Neuronal stem cell (in vitro differentiated cells): ENCODE measurements around the gene PDLIM7.
"Not testable (repeated sequence)": the region's sequence is repeated elsewhere in the genome, so short reads cannot be mapped to it uniquely, and the experiment has no call there.

Experiments
- DNase-seq: peaks from one replicate; pipeline ENCODE4 v3.0.0-alpha.2; 2013; ENCODE audit warnings: low spot score
- H2AFZ ChIP-seq: one replicate; pipeline ENCODE4 v1.6.1; 2013; ENCODE audit warnings: mild to moderate bottlenecking, low read length, inconsistent platforms
- H2AK5ac ChIP-seq: 2 replicates; pipeline ENCODE4 v1.6.1; 2013; ENCODE audit warnings: low read depth, mild to moderate bottlenecking, inconsistent platforms, low read length, moderate library complexity, mixed read lengths
- H2BK120ac ChIP-seq: 2 replicates; pipeline ENCODE4 v1.6.1; 2013; ENCODE audit warnings: low read depth, mild to moderate bottlenecking, inconsistent platforms, low read length, moderate library complexity, mixed read lengths
- H2BK12ac ChIP-seq: one replicate; pipeline ENCODE4 v1.6.1; 2013; ENCODE audit warnings: low read length, inconsistent platforms
- H2BK15ac ChIP-seq: 2 replicates; pipeline ENCODE4 v1.6.1; 2013; ENCODE audit warnings: mild to moderate bottlenecking, low read length, inconsistent platforms, mixed read lengths
- H2BK5ac ChIP-seq: one replicate; pipeline ENCODE4 v1.6.1; 2013; ENCODE audit warnings: inconsistent platforms, mild to moderate bottlenecking, low read length, moderate library complexity
- H3K14ac ChIP-seq: one replicate; pipeline ENCODE4 v1.6.1; 2013; ENCODE audit warnings: low read length, inconsistent platforms
- H3K18ac ChIP-seq: 2 replicates; pipeline ENCODE4 v1.6.1; 2013; ENCODE audit warnings: low read length, inconsistent platforms
- H3K23ac ChIP-seq: 2 replicates; pipeline ENCODE4 v1.6.1; 2013; ENCODE audit warnings: low read depth, mild to moderate bottlenecking, mixed read lengths, low read length, inconsistent platforms; ENCODE audit not compliant: poor library complexity
- H3K27ac ChIP-seq: replicated peaks from 3 replicates; pipeline ENCODE4 v1.5.1; 2013; ENCODE audit warnings: low read length, inconsistent platforms
- H3K27me3 ChIP-seq, 3 experiments: 2 replicates each; pipeline ENCODE4 v1.6.1; 2013; ENCODE audit warnings: low read length in 3 of 3, mild to moderate bottlenecking in 2 of 3, inconsistent platforms in 1 of 3, low read depth in 1 of 3, mixed read lengths in 1 of 3, moderate library complexity in 1 of 3; ENCODE audit not compliant: control insufficient read depth in 3 of 3, insufficient read depth in 3 of 3
- H3K36me3 ChIP-seq, 2 donors: replicated peaks in 1 of 2; 2 replicates each; pipeline ENCODE4 v1.6.1; 2013; ENCODE audit warnings: low read length in 2 of 2; ENCODE audit not compliant: control insufficient read depth in 2 of 2, insufficient read depth in 2 of 2
- H3K4ac ChIP-seq: 2 replicates; pipeline ENCODE4 v1.6.1; 2013; ENCODE audit warnings: inconsistent platforms, mild to moderate bottlenecking, low read length, moderate library complexity
- H3K4me1 ChIP-seq, 2 donors: 1 replicate in 1 of 2; 2 replicates in 1 of 2; pipeline ENCODE4 v1.6.1; 2013; ENCODE audit warnings: low read length in 2 of 2, low read depth in 1 of 2; ENCODE audit not compliant: control insufficient read depth in 2 of 2, insufficient read depth in 1 of 2
- H3K4me2 ChIP-seq: one replicate; pipeline ENCODE4 v1.6.1; 2013; ENCODE audit warnings: mild to moderate bottlenecking, low read length, inconsistent platforms; ENCODE audit not compliant: insufficient read depth, poor library complexity, severe bottlenecking
- H3K4me3 ChIP-seq, 2 donors: 2 replicates each; pipeline ENCODE4 v1.5.1; 2013; ENCODE audit warnings: low read length in 2 of 2, mild to moderate bottlenecking in 2 of 2, inconsistent platforms in 1 of 2, moderate library complexity in 1 of 2
- H3K79me1 ChIP-seq: one replicate; pipeline ENCODE4 v1.6.1; 2013; ENCODE audit warnings: low read depth, mild to moderate bottlenecking, inconsistent platforms, low read length, moderate library complexity
- H3K9ac ChIP-seq: one replicate; pipeline ENCODE4 v1.6.1; 2013; ENCODE audit warnings: mild to moderate bottlenecking, low read depth, low read length, inconsistent platforms; ENCODE audit not compliant: poor library complexity
- H3K9me3 ChIP-seq, 2 donors: replicated peaks in 1 of 2; 2 replicates each; pipeline versions ENCODE3 to v1.6.1; 2013; ENCODE audit warnings: low read length in 2 of 2, mild to moderate bottlenecking in 2 of 2, inconsistent platforms in 1 of 2, low read depth in 1 of 2, mixed read lengths in 1 of 2, moderate library complexity in 1 of 2; ENCODE audit not compliant: control insufficient read depth in 2 of 2, insufficient read depth in 1 of 2
- H4K8ac ChIP-seq: one replicate; pipeline ENCODE4 v1.6.1; 2013; ENCODE audit warnings: low read depth, mild to moderate bottlenecking, inconsistent platforms, low read length, moderate library complexity
- H4K91ac ChIP-seq: one replicate; pipeline ENCODE4 v1.6.1; 2013; ENCODE audit warnings: low read length, low read depth, mild to moderate bottlenecking, inconsistent platforms; ENCODE audit not compliant: poor library complexity
- WGBS, 2 donors: extraction: QIAGEN DNeasy Blood & Tissue Kit; methylation state at CpG; one replicate each; pipeline ENCODE4 v1.1.7; 2013; ENCODE audit warnings: missing lambda C conversion rate in 2 of 2, mixed read lengths in 1 of 2; ENCODE audit not compliant: insufficient read length in 2 of 2, insufficient replicate concordance in 1 of 2; ENCODE audit errors: extremely low coverage in 2 of 2; 5-methylcytosine and 5-hydroxymethylcytosine counted together

Gene PDLIM7

DNA sequence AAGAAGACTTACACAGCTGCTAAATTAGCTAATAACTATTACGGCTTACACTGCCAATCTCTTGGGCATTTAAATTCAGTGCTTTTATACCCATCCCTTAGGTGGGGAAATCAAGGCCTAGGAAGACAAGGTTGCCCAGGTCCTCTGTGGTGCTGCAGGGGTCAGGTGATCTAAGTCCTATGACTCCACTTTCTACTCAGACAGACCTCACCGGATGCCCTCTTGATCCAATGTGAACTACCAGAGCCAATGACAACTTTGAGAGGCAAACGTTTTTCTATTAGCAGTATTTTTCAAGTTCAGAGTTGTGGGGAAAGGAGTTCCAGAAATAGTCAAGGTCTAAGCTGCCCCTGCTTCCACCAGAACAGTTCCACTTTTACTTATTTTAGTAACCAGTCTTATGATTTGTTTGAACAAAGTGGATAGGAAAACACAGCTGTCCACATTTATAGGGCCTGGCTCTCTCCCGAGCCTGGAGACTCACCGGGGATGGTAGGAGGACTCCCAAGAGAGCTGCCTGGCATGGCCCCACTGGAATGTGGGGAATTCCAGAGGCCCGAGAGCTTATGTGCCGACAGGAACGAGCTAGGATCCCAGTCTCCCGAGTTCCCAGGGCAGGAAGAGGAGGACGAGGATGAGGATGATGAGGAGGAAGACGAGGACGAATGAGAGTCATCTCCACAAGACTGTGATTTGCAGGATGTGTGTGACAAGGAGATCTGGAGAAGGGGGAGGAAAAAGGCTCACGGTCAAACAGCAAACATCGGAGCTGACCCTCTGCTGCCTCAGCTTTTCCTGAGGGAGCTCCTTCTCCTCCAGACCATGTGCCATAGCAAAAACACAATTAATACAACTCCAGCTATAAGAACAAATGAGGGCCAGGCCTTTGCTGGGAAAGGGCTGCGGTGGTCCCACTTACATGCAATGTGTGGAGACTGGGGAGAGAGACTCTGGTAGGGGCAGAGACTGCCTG is 40.3 kb upstream of the PDLIM7 start:
- H3K4me3 ChIP-seq, result no peak overlapping the region
- no peak overlapping the region for H3K9ac ChIP-seq
- no peak overlapping the region for H2AFZ ChIP-seq
- H2AK5ac ChIP-seq, result no peak overlapping the region
- no peak overlapping the region for H2BK12ac ChIP-seq
- H3K36me3 ChIP-seq, result peaks cover 29 to 88% of the 10 kb centered on the region in 2 donors
- no peak for DNase-seq
- peaks cover 2% of the 10 kb centered on the region for H3K79me1 ChIP-seq
- no peak overlapping the region for H2BK120ac ChIP-seq
- H2BK5ac ChIP-seq, result no peak overlapping the region
- H2BK15ac ChIP-seq, result no peak overlapping the region
- H3K4me1 ChIP-seq, result peaks cover 0 to 2% of the 10 kb centered on the region in 2 donors
- H3K4ac ChIP-seq, result no peak overlapping the region
- no peak overlapping the region for H4K8ac ChIP-seq
- no peak overlapping the region for H3K23ac ChIP-seq
- no peaks in the 10 kb centered on the region for H3K9me3 ChIP-seq
- H4K91ac ChIP-seq, result no peak overlapping the region
- H3K18ac ChIP-seq, result no peak overlapping the region
- H3K4me2 ChIP-seq, result no peak overlapping the region
- H3K27me3 ChIP-seq, result no peaks in the 10 kb centered on the region
- no peak overlapping the region for H3K27ac ChIP-seq
- no peak overlapping the region for H3K14ac ChIP-seq
- WGBS, 2 donors, result no CpG with 5 or more reads among the region's 15 CpGs

GRCh38 chr5:177536386-177536785 is 39.0 kb upstream of the PDLIM7 start:
- H3K36me3 ChIP-seq, result peaks cover 38 to 90% of the 10 kb centered on the region in 2 donors
- H4K91ac ChIP-seq, result no peak overlapping the region

DNA sequence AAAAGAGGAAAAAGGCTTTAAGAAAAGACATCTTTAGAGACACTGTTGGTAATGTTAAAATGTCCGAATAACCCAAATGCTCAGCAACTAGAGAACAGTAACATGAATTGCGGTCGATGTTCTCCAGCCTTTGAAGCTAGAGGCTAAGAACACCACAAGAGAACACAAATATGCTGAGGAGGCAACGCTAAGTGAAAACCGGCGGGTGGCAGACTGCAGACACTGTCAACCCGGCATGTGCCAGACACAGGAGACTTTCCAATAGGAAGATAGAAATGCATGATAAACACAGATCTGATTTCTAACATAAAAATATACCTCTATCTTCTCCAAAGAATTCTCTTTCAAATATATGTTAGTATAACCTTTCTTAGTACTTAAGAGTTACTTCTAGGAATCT is 37.7 kb upstream of the PDLIM7 start:
- Histone ChIP-seq H3K23ac (no peak overlapping the region), H3K27me3 (no peaks in the 10 kb centered on the region), H3K36me3 (peaks cover 45 to 93% of the 10 kb centered on the region in 2 donors), H2BK5ac (no peak overlapping the region), H3K4ac (no peak overlapping the region), H3K4me1 (no peaks in the 10 kb centered on the region), H2BK12ac (no peak overlapping the region), H4K91ac (no peak overlapping the region), H2AK5ac (no peak overlapping the region), H2BK15ac (no peak overlapping the region), H3K27ac (no peak overlapping the region), H2AFZ (no peak overlapping the region), H3K4me2 (no peak overlapping the region), H3K79me1 (peaks cover 2% of the 10 kb centered on the region), H3K14ac (no peak overlapping the region), H3K4me3 (no peak overlapping the region), H3K18ac (no peak overlapping the region), H4K8ac (no peak overlapping the region), H3K9me3 (no peaks in the 10 kb centered on the region), H2BK120ac (no peak overlapping the region), H3K9ac (no peak overlapping the region)
- WGBS, 2 donors, result no CpG with 5 or more reads among the region's 7 CpGs
- no peak for DNase-seq

More at GRCh38 chr5:177536386-177536785, 39.0 kb upstream of the PDLIM7 start:
- Histone ChIP-seq H2BK12ac (no peak overlapping the region), H3K27ac (no peak overlapping the region), H4K8ac (no peak overlapping the region), H3K4me3 (no peak overlapping the region), H3K79me1 (peaks cover 2% of the 10 kb centered on the region), H2BK120ac (no peak overlapping the region), H2BK15ac (no peak overlapping the region), H2AFZ (no peak overlapping the region), H3K23ac (no peak overlapping the region), H3K4ac (no peak overlapping the region), H3K9me3 (no peaks in the 10 kb centered on the region), H2AK5ac (no peak overlapping the region), H3K18ac (no peak overlapping the region), H3K9ac (no peak overlapping the region), H3K27me3 (no peaks in the 10 kb centered on the region), H3K4me1 (no peaks in the 10 kb centered on the region), H2BK5ac (no peak overlapping the region), H3K14ac (no peak overlapping the region), H3K4me2 (no peak overlapping the region)
- no CpG with 5 or more reads among the region's 10 CpGs for WGBS, 2 donors
- no peak for DNase-seq

DNA sequence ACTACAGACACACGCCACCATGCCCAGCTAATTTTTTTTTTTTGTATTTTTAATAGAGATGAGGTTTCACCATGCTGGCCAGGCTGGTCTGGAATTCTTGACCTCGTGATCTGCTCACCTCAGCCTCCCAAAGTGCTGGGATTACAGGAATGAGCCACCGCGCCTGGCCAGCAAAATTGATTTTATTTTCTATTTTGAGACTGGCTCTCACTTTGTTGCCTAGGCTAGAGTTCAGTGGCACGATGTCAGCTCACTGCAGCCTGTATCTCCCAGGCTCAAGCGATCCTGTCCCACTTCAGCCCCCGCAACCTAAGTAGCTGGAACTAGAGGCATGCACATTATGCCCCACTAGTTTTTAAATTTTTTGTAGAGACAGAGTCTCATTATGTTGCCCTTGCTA is 37.0 kb upstream of the PDLIM7 start:
- not testable (repeated sequence) for H3K4ac ChIP-seq, H2AFZ ChIP-seq, H3K27ac ChIP-seq, H3K27me3 ChIP-seq, H3K23ac ChIP-seq, H3K4me2 ChIP-seq, H3K4me1 ChIP-seq, H3K79me1 ChIP-seq, H2BK12ac ChIP-seq, H3K18ac ChIP-seq, H3K4me3 ChIP-seq, H2BK120ac ChIP-seq, H2BK5ac ChIP-seq, DNase-seq, H2BK15ac ChIP-seq, H3K9me3 ChIP-seq, H3K9ac ChIP-seq, H4K91ac ChIP-seq, H2AK5ac ChIP-seq, H3K14ac ChIP-seq, H4K8ac ChIP-seq
- H3K36me3 ChIP-seq, result peaks cover 52 to 96% of the 10 kb centered on the region in 2 donors
- WGBS, 2 donors, result no CpG with 5 or more reads among the region's 7 CpGs
